Naive thymus-derived CD8-positive, alpha-beta T cell (primary cell): ENCODE results near the gene FGFBP1. TPM values are rescaled to one million over a fixed set of nuclear protein-coding genes. Genes with fewer than 3 reads are reported as not detected.

Source experiments
- ATAC-seq, 2 donors: fragments of 150-1000 bp; cut with Tn5 transposase in 1 of 2; sonication (Bioruptor Pico), chemical (Tn5 transposase) in 1 of 2; 1 replicate in 1 of 2; 2 replicates in 1 of 2; pipeline ENCODE4 v1.10.0; 2021; ENCODE audit warnings: mild to moderate bottlenecking in 2 of 2, moderate library complexity in 2 of 2
- POLR2A ChIA-PET: fragments of 350-600 bp; sonication (Branson Sonifier 250); formaldehyde crosslinking; loops from one replicate; lab custom pipeline; 2021; ENCODE audit warnings: antibody characterized with exemption; lab: Charles Lee
- DNase-seq, 10 donors: peaks; one replicate each; pipeline versions ENCODE4 v3.0.0 to v3.0.0-alpha.2; 2020 to 2022
- H3K27ac Mint-ChIP-seq, 10 donors: one replicate each; pipeline ENCODE4 v1.8.0; 2020 to 2022; ENCODE audit warnings: mild to moderate bottlenecking in 10 of 10, mixed read lengths in 10 of 10, moderate library complexity in 4 of 10, inconsistent platforms in 1 of 10
- H3K27me3 Mint-ChIP-seq, 5 donors: one replicate each; pipeline ENCODE4 v1.8.0; 2021 to 2022; ENCODE audit warnings: mixed read lengths in 5 of 5
- H3K36me3 Mint-ChIP-seq, 3 donors: one replicate each; pipeline ENCODE4 v1.8.0; 2020 to 2022; ENCODE audit warnings: mixed read lengths in 3 of 3, mild to moderate bottlenecking in 2 of 3, inconsistent platforms in 1 of 3
- H3K4me1 Mint-ChIP-seq, 4 donors: one replicate each; pipeline ENCODE4 v1.8.0; 2021 to 2022; ENCODE audit warnings: mixed read lengths in 4 of 4
- H3K4me3 Mint-ChIP-seq, 10 donors: one replicate each; pipeline ENCODE4 v1.8.0; 2020 to 2022; ENCODE audit warnings: mild to moderate bottlenecking in 10 of 10, mixed read lengths in 10 of 10, moderate library complexity in 6 of 10, inconsistent platforms in 1 of 10
- H3K9me3 Mint-ChIP-seq, 9 donors: one replicate each; pipeline ENCODE4 v1.8.0; 2020 to 2022; ENCODE audit warnings: mixed read lengths in 9 of 9, mild to moderate bottlenecking in 3 of 9, inconsistent platforms in 1 of 9, moderate library complexity in 1 of 9
- polyA plus RNA-seq, 3 donors: library from polyadenylated mRNA; unstranded; fragments of 300-500 nt; fragmentation: Illumina TruSeq; gene quantifications; one replicate each; pipeline ENCODE4 v1.2.3, GENCODE V29; 2021
- total RNA-seq, 8 experiments: library from RNA in 2 of 8; stranded (reverse) in 2 of 8; gene quantifications; one replicate each; pipeline ENCODE4 v1.2.3 and lab custom pipeline; 2021 to 2026

Gene FGFBP1
- total and polyA plus RNA-seq, 5 experiments from 2014 or later = not detected

DNA sequence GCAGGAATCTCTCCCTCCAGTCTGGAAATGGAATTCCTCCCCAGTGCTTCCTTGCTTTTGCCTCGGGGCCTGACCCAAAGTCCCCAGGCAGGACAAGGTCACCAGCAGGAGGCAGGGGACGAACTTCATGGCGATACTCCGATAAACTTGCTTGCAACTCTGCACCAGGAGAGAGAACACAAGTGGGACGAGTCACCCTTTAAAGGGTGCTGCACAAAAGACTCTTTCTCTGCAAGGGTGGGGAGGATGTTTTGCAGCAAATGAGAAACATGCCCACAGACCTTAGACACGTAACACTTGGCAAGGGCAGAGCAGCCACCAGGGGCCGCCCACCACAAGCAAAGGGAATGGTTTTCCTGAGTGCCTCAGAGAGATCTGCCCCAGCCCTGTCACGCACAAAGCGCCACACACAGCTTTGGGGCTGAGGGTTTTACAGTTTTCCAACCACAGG, 24.5 kb upstream of the FGFBP1 start, which contains the start of gene FGFBP2:
Gene FGFBP2 (minus strand): TSS at position 175 of the 451 bp plus-strand sequence. CDS start 46 bp downstream, at position 129.
- H3K36me3 Mint-ChIP-seq = no peaks in the 10 kb centered on the region
- H3K27me3 Mint-ChIP-seq = peaks cover 0 to 2% (median 0%) of the 10 kb centered on the region in 5 donors
- peak; percentile 55 to 90 (median 79) for DNase-seq
- peaks cover 16 to 36% (median 29%) of the 10 kb centered on the region in 4 donors for H3K4me1 Mint-ChIP-seq
- H3K27ac Mint-ChIP-seq = peak within 1 kb of the TSS; percentile 55 to 96 (median 90)
- H3K4me3 Mint-ChIP-seq = peak within 1 kb of the TSS; percentile 58 to 85 (median 80)
- POLR2A ChIA-PET = interaction anchor here (1.5 to 2.0 kb wide), 3 partner anchors 38 to 308 kb away, joined by 5 to 7 read pairs (median 5); partner anchors contain the start of gene FBXL5
- H3K9me3 Mint-ChIP-seq = peaks cover 0 to 8% (median 0%) of the 10 kb centered on the region in 9 donors
- peak; percentile 88 to 93 for ATAC-seq

DNA sequence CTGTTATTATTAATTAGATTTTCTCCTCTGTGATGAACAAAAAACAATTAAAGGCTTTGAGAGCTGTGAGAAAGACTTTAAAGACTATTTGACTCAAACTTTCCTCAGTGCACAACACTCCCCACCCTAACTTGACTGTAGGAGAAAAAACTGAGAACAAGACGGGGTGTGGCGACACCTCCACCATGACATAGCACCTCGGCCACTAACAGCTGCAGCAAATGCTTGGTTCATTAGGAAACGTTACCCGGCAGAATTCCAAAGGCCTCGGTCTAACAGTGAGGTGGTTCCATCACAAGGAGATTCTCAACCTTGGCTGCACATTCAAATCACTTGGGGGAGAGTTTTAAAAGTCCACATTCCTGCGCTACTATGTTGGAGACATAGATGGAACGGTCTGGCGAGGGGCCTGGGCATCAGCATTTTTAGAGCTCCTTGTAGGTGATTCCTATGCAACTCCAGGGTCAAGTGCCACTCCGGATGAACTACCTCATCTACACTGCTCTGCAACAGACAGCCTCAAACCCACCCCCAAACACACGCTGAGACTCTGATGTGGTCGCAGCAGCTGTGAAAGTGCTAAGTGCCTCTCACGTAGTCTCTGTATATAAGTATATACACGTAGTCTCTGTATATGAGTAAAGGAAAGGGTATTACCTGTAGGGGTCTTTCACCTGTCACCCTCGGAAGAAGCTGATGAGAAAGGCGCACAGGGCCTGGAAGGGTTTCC, 23.4 kb upstream of the FGFBP1 start:
- Mint-ChIP-seq H3K9me3 (peaks cover 0 to 8% (median 0%) of the 10 kb centered on the region in 9 donors), H3K4me3 (peak overlapping the region; percentile 58 to 85 (median 80)), H3K4me1 (peaks cover 16 to 36% (median 29%) of the 10 kb centered on the region in 4 donors), H3K27me3 (peaks cover 0 to 2% (median 0%) of the 10 kb centered on the region in 5 donors), H3K36me3 (no peaks in the 10 kb centered on the region), H3K27ac (peak overlapping the region; percentile 5 to 96 (median 74))
- DNase-seq (peak in 7 of 10 donors; percentile 9 to 68 (median 61)), ATAC-seq (peak; percentile 39 to 56)
- POLR2A ChIA-PET = interaction anchor here (0.7 to 2.0 kb wide), 4 partner anchors 40 to 306 kb away, joined by 3 to 7 read pairs (median 5); partner anchors contain the start of gene FBXL5

DNA sequence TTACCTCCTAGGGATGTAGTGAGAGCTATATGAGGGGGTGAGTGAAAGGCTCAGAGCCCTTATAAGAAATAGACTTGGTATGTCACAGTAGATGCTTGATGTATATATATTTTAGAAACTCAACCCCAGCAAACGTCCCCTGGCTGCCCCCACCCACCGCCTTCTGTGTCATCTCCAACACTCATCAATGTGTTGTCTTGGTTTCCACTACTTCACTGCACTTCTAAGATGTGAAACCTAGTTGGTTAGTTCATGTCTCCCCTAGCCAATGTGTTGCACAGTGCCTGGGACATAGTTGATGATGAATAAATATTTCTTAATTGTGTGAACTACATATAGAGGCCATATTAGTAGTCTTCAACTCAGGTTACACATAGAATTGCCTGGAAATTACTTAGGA, 20.0 kb upstream of the FGFBP1 start:
- Mint-ChIP-seq H3K27me3 (no peaks in the 10 kb centered on the region), H3K36me3 (no peaks in the 10 kb centered on the region), H3K9me3 (peaks cover 0 to 9% (median 0%) of the 10 kb centered on the region in 9 donors), H3K27ac (no peak overlapping the region), H3K4me3 (no peak overlapping the region), H3K4me1 (peaks cover 12 to 35% (median 26%) of the 10 kb centered on the region in 4 donors)
- DNase-seq = no peak
- ATAC-seq = no peak
- POLR2A ChIA-PET = no interaction called here

DNA sequence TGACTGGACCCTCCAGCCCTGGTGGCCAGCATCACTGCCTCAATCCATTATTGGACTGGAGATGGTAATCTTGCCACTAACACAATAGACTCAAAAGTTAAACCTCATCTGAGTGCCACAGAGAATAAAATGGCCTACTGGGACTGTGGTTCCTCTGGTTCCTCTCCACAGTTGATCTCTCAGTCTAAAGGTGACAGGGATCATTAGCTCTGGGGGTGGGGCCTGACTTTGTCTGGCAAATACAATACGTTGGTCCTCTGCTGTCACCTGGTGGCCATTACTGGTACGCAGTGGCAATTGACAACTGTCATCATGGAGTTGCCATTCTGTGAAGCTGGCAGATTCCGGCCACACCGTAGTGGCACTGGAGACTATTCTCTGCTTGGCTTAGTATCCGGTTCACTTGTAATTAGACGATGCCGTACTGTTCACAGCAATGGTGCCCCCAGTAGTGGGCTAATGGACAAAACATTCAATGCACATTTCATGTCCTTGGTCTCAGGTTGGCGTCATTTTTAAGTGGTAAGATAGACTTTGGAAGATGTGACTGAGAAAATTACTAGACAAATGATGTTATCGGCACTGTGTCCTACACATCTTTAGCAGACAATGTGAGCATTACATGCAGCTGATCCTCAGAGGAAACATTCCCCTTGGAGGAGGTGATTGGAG, 17.8 kb upstream of the FGFBP1 start:
- ATAC-seq = peak; percentile 89 to 96
- Mint-ChIP-seq H3K4me1 (peaks cover 0 to 14% (median 7%) of the 10 kb centered on the region in 4 donors), H3K9me3 (peaks cover 0 to 12% (median 0%) of the 10 kb centered on the region in 9 donors), H3K27ac (peak overlapping the region in 1 of 10 donors; percentile 70), H3K27me3 (no peaks in the 10 kb centered on the region), H3K36me3 (peaks cover 0 to 2% (median 0%) of the 10 kb centered on the region in 3 donors), H3K4me3 (no peak overlapping the region)
- POLR2A ChIA-PET = no interaction called here
- DNase-seq = peak; percentile 46 to 89 (median 71)

DNA sequence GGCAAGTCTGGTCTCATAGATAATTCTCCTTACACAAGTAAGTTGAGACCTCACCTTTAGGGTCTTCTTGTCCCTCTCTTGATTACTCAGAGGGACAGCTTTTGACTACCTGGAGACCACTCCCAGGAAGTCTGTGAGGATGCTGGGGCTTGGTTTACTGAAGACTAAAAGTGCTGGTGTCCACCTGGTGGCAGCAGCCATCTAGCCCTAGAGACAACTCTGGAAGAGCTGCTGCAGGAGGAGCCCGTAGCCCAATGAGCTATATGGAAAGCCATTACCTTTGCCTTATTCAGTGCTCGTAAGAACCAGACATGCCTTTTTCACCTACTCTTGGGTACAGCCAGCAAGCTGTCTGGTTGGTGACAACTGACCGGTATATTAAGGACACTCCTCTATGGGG, 17.1 kb upstream of the FGFBP1 start:
- no peak for DNase-seq
- H3K4me3 Mint-ChIP-seq = no peak overlapping the region
- H3K36me3 Mint-ChIP-seq = peaks cover 0 to 2% (median 0%) of the 10 kb centered on the region in 3 donors
- ATAC-seq = no peak
- H3K4me1 Mint-ChIP-seq = peaks cover 0 to 12% (median 4%) of the 10 kb centered on the region in 4 donors
- H3K9me3 Mint-ChIP-seq = peaks cover 0 to 12% (median 0%) of the 10 kb centered on the region in 9 donors
- no peaks in the 10 kb centered on the region for H3K27me3 Mint-ChIP-seq
- H3K27ac Mint-ChIP-seq = no peak overlapping the region
- POLR2A ChIA-PET = no interaction called here

DNA sequence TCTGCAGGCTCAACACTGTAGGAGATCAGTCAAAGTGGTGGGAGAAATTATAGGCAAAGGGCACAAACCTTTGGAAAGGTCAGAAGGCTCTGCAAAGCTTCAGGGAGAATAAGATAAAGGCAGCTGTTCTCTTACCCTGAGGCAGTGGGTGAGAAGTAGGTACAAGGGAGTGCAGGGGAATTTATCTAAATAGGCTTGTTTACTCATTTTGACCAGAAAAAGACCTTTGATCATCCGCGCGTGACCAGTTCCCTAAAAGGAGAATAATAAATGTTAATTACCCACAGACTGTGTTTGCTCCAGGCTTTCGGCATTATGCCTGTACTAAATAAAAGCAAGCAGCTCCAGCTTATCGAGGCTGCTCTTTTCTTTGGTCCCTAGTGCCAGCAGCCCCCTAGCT, 15.1 kb upstream of the FGFBP1 start:
- Mint-ChIP-seq H3K27me3 (no peaks in the 10 kb centered on the region), H3K9me3 (peaks cover 0 to 12% (median 0%) of the 10 kb centered on the region in 9 donors), H3K36me3 (peaks cover 0 to 2% (median 0%) of the 10 kb centered on the region in 3 donors), H3K4me1 (peaks cover 0 to 9% (median 4%) of the 10 kb centered on the region in 4 donors), H3K4me3 (no peak overlapping the region), H3K27ac (no peak overlapping the region)
- ATAC-seq (no peak), DNase-seq (no peak)
- POLR2A ChIA-PET = no interaction called here

DNA sequence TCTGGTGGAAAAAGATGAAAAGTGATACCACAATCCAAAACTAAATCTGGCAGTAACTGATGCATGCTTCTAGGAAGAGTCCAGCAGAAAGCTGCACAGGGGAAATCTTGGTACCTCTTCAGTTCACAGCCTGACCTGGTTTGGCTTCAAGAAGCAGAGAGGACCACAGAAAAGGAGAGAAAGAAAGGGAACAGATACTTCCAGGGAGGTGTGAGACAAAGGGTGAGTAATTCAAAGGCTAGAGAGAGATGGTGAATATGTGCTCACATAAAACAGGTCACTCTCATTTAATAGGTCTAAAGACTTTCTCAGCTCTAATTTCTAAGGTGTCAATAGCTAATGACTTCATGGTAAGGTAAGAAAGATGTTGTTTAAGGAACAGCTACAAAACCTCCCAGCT, 13.2 kb upstream of the FGFBP1 start:
- no peak for ATAC-seq
- H3K9me3 Mint-ChIP-seq = peaks cover 0 to 12% (median 0%) of the 10 kb centered on the region in 9 donors
- no peaks in the 10 kb centered on the region for H3K27me3 Mint-ChIP-seq
- H3K27ac Mint-ChIP-seq = no peak overlapping the region
- H3K4me1 Mint-ChIP-seq = peaks cover 0 to 8% (median 4%) of the 10 kb centered on the region in 4 donors
- no peak overlapping the region for H3K4me3 Mint-ChIP-seq
- peaks cover 0 to 2% (median 0%) of the 10 kb centered on the region in 3 donors for H3K36me3 Mint-ChIP-seq
- POLR2A ChIA-PET = no interaction called here
- no peak for DNase-seq

DNA sequence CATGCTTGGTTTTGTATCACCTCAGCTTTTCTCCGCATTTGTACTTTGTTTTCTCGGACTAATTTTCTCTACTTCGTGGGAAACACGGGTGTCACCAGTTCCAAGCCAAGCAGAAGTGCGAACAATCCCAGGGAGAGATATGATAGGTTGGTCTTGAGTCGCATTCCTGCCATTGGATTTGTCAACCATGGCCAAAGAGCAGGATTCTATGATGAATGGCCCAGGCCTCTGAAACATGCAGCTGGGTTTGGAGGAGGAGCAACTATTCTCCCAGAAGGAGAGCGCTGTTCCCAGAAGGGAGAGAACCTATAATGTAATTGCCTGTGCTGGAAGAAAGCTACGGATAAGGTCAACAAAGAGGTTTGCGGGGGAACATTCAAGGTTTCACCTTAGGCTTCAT, 10.3 kb upstream of the FGFBP1 start:
- no peak overlapping the region for H3K4me3 Mint-ChIP-seq
- peaks cover 0 to 4% (median 2%) of the 10 kb centered on the region in 4 donors for H3K4me1 Mint-ChIP-seq
- no peak overlapping the region for H3K27ac Mint-ChIP-seq
- no peaks in the 10 kb centered on the region for H3K27me3 Mint-ChIP-seq
- peaks cover 0 to 5% (median 0%) of the 10 kb centered on the region in 9 donors for H3K9me3 Mint-ChIP-seq
- POLR2A ChIA-PET = no interaction called here
- no peak for ATAC-seq
- no peak for DNase-seq
- peaks cover 0 to 2% (median 0%) of the 10 kb centered on the region in 3 donors for H3K36me3 Mint-ChIP-seq

DNA sequence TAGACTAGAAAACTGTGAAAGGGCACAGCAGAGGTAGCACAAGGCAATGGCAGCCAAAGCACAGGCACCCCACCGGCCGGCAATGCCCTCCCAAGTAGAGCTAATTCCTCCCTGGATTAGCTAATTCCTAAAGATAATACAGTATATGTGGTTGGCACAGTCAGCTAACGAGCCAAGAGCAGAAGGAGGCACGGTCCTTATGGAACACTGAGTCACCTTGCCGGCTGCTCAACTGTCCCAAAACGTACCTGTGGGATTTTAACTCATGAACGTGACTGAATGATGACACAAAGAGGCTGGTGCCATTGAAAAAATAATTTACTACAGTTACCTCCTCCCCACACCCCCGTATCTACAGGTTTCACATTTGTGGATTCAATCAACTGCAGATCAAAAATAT, 9.1 kb upstream of the FGFBP1 start:
- H3K27me3 Mint-ChIP-seq = no peaks in the 10 kb centered on the region

DNA sequence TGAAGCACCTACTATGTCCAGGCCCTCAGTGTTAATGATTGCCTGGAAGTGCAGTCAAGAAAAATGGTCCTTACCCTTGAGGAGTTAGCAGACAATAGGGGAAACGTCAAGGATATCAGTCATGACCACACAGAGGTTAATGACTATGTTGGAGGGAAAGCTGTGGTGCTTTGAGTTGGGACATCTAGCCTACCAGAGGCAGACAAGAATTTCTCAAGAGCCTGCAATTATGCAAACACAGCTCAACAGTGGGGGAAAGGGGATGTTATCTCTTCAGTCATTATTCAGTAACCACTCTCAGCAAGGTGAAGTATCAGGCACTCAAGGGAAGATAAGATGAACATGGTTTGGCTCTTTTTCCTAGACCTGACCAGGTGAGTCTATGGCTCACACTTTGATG, 7.0 kb upstream of the FGFBP1 start:
- H3K27ac Mint-ChIP-seq = no peak overlapping the region
- POLR2A ChIA-PET = no interaction called here
- H3K4me1 Mint-ChIP-seq = peaks cover 0 to 4% (median 2%) of the 10 kb centered on the region in 4 donors
- H3K4me3 Mint-ChIP-seq = no peak overlapping the region
- H3K36me3 Mint-ChIP-seq = no peaks in the 10 kb centered on the region
- no peaks in the 10 kb centered on the region for H3K9me3 Mint-ChIP-seq
- peaks cover 0 to 5% (median 0%) of the 10 kb centered on the region in 5 donors for H3K27me3 Mint-ChIP-seq
- DNase-seq = no peak
- ATAC-seq = no peak

More for the DNA sequence above, 9.1 kb upstream of the FGFBP1 start:
- no peak overlapping the region for H3K4me3 Mint-ChIP-seq
- no peak overlapping the region for H3K27ac Mint-ChIP-seq
- no peak for ATAC-seq
- no peak for DNase-seq
- POLR2A ChIA-PET = no interaction called here
- peaks cover 0 to 4% (median 2%) of the 10 kb centered on the region in 4 donors for H3K4me1 Mint-ChIP-seq
- no peaks in the 10 kb centered on the region for H3K36me3 Mint-ChIP-seq
- no peaks in the 10 kb centered on the region for H3K9me3 Mint-ChIP-seq

DNA sequence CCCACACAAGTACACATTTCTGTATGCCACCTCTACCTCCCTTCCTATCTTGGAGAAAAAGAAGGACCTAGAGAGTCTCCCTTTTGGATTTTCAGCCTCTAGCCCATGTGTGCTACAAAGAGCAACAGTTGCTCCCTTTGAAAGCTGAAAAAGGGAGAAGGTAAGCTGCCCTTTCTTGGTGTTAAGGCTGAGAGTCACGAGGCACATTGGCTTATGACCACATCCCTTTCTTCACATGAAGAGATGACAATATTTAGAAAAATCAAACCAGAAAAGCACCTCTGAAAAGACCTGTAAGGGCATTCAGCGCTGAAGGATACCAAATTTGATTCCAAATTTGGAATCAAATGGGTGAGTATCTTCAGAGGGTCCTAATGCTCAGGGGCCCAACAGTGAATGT, 6.4 kb upstream of the FGFBP1 start:
- no peaks in the 10 kb centered on the region for H3K9me3 Mint-ChIP-seq
- peaks cover 0 to 4% (median 2%) of the 10 kb centered on the region in 4 donors for H3K4me1 Mint-ChIP-seq
- POLR2A ChIA-PET = interaction anchor here (0.6 kb wide), 1 partner anchor 229 kb away, joined by 3 read pairs; no protein-coding TSS in a partner anchor
- no peak overlapping the region for H3K27ac Mint-ChIP-seq
- H3K27me3 Mint-ChIP-seq = peaks cover 0 to 9% (median 3%) of the 10 kb centered on the region in 5 donors
- H3K36me3 Mint-ChIP-seq = no peaks in the 10 kb centered on the region
- H3K4me3 Mint-ChIP-seq = no peak overlapping the region
- DNase-seq = peak in 1 of 10 donors; percentile 18
- ATAC-seq = no peak

DNA sequence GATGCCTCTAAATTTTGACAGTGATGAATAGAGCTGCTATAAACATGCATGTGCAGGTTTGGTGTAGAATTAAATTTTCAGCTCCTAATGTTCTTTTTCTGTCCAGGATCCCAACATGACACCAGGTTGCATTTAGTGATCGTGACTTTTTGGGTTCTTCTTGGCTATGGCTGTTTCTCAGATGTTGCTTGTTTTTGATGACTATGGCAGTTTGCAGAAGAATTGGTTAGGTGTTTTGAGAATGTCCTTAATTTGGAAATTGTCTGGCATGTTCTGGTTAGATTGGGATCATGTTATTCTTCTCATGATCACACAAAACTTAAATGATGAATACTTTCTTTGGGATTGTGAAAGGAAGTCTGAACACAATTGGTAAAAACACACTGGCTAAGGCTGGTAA, 3.7 kb upstream of the FGFBP1 start:
- ATAC-seq = no peak
- POLR2A ChIA-PET = no interaction called here
- no peak for DNase-seq
- Mint-ChIP-seq H3K9me3 (no peaks in the 10 kb centered on the region), H3K27me3 (peaks cover 0 to 9% (median 3%) of the 10 kb centered on the region in 5 donors), H3K27ac (no peak overlapping the region), H3K36me3 (no peaks in the 10 kb centered on the region), H3K4me1 (peaks cover 0 to 4% (median 2%) of the 10 kb centered on the region in 4 donors), H3K4me3 (no peak overlapping the region)
